ENCODE data around the gene GRB10. TPM values are rescaled to one million over a fixed set of nuclear protein-coding genes. Genes with fewer than 3 reads are reported as not detected.
A peak's percentile ranks its signal among the peaks of the same experiment; 100 is the strongest.

GRB10 gene
- total and polyA plus RNA-seq, 4 donors, result 42.2 to 50.6 (median 50.0) TPM

GRCh38 chr7:50560865-50561351 lies 221.8 kb downstream of the GRB10 start:
- Histone ChIP-seq H3K9me3 (ENCODE audit: control insufficient read depth, insufficient read depth, low read length) (no peaks in the 10 kb centered on the region), H3K4me1 (ENCODE audit: control insufficient read depth, insufficient read depth, low read length) (peaks cover 10% of the 10 kb centered on the region), H3K36me3 (ENCODE audit: control insufficient read depth, insufficient read depth, low read length) (no peaks in the 10 kb centered on the region), H3K27me3 (ENCODE audit: control insufficient read depth, insufficient read depth, low read length) (no peaks in the 10 kb centered on the region), H3K27ac (ENCODE audit: low read depth, low read length) (no peak overlapping the region), H3K4me3 (ENCODE audit: low read depth, low read length) (no peak overlapping the region)
- peak in 2 of 6 donors; percentile 21 to 29 for DNase-seq (ENCODE audit: low read depth in 4 of 6, low spot score in 6 of 6)
- 11% methylated on average over 4 of the region's 9 CpGs for WGBS (ENCODE audit: insufficient coverage)

- WGBS (ENCODE audit: insufficient coverage), result 83% methylated on average over 7 of the region's 7 CpGs
- H3K36me3 ChIP-seq (ENCODE audit: control insufficient read depth, insufficient read depth, low read length), result no peaks in the 10 kb centered on the region
- no peak overlapping the region for H3K27ac ChIP-seq (ENCODE audit: low read depth, low read length)
- H3K4me3 ChIP-seq (ENCODE audit: low read depth, low read length), result no peak overlapping the region
- H3K4me1 ChIP-seq (ENCODE audit: control insufficient read depth, insufficient read depth, low read length), result peaks cover 10% of the 10 kb centered on the region
- H3K9me3 ChIP-seq (ENCODE audit: control insufficient read depth, insufficient read depth, low read length), result no peaks in the 10 kb centered on the region
- no peaks in the 10 kb centered on the region for H3K27me3 ChIP-seq (ENCODE audit: control insufficient read depth, insufficient read depth, low read length)
- peak in 1 of 6 donors; percentile 47 for DNase-seq (ENCODE audit: low read depth in 4 of 6, low spot score in 6 of 6)
Measured at GRCh38 chr7:50559881-50560280, 222.8 kb downstream of the GRB10 start.

GRCh38 chr7:50558294-50559053 lies 224.2 kb downstream of the GRB10 start:
- H3K4me3 ChIP-seq (ENCODE audit: low read depth, low read length), result no peak overlapping the region
- H3K36me3 ChIP-seq (ENCODE audit: control insufficient read depth, insufficient read depth, low read length), result no peaks in the 10 kb centered on the region
- no peaks in the 10 kb centered on the region for H3K9me3 ChIP-seq (ENCODE audit: control insufficient read depth, insufficient read depth, low read length)
- H3K27me3 ChIP-seq (ENCODE audit: control insufficient read depth, insufficient read depth, low read length), result no peaks in the 10 kb centered on the region
- peaks cover 10% of the 10 kb centered on the region for H3K4me1 ChIP-seq (ENCODE audit: control insufficient read depth, insufficient read depth, low read length)
- H3K27ac ChIP-seq (ENCODE audit: low read depth, low read length), result no peak overlapping the region
- DNase-seq (ENCODE audit: low read depth in 4 of 6, low spot score in 6 of 6), result no peak
- no CpG with 5 or more reads among the region's 5 CpGs for WGBS (ENCODE audit: insufficient coverage)

GRCh38 chr7:50557099-50557498 lies 225.6 kb downstream of the GRB10 start:
- no peak overlapping the region for H3K27ac ChIP-seq (ENCODE audit: low read depth, low read length)
- peaks cover 10% of the 10 kb centered on the region for H3K4me1 ChIP-seq (ENCODE audit: control insufficient read depth, insufficient read depth, low read length)
- H3K36me3 ChIP-seq (ENCODE audit: control insufficient read depth, insufficient read depth, low read length), result no peaks in the 10 kb centered on the region
- no peak for DNase-seq (ENCODE audit: low read depth in 4 of 6, low spot score in 6 of 6)
- no peaks in the 10 kb centered on the region for H3K27me3 ChIP-seq (ENCODE audit: control insufficient read depth, insufficient read depth, low read length)
- no peaks in the 10 kb centered on the region for H3K9me3 ChIP-seq (ENCODE audit: control insufficient read depth, insufficient read depth, low read length)
- no CpG with 5 or more reads among the region's 2 CpGs for WGBS (ENCODE audit: insufficient coverage)
- no peak overlapping the region for H3K4me3 ChIP-seq (ENCODE audit: low read depth, low read length)

DNA sequence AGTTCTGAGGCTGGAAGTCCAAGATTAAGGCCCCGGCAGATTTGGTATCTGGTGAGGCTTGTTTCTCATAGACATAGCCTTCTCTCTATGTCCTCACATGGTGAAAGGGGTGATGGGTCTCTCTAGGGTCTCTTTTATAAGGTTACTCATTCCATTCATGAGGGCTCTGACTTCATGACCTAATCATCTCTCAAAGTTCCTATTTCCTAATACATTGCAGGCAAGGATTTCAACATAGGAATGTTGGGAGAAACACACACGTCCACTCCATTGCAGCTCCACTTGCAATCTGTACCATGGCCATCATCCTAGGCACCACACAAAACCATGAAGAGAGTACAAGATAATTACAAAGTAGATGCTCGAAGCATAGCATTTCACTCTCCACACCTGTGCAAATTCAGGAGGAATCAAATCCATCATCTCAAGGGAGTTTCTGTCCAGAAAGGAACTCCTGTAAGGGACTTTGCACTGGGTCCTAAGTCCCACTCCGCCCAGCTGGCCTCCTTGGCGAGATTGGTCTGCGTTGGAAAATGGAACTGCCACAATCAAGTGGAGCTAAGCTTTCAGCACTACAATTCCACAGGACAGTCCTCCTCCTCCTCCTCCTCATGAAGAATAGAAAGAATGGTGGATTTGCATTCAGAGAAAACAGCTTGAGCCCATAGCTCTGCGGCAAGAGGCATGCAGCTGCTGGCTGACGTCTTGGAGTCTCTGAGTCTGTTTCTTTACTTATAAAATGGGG lies 226.3 kb downstream of the GRB10 start:
- no peak overlapping the region for H3K4me3 ChIP-seq (ENCODE audit: low read depth, low read length)
- no peak for DNase-seq (ENCODE audit: low read depth in 4 of 6, low spot score in 6 of 6)
- WGBS (ENCODE audit: insufficient coverage), result 72% methylated on average over 5 of the region's 8 CpGs
- H3K9me3 ChIP-seq (ENCODE audit: control insufficient read depth, insufficient read depth, low read length), result no peaks in the 10 kb centered on the region
- H3K27me3 ChIP-seq (ENCODE audit: control insufficient read depth, insufficient read depth, low read length), result no peaks in the 10 kb centered on the region
- H3K27ac ChIP-seq (ENCODE audit: low read depth, low read length), result no peak overlapping the region
- H3K36me3 ChIP-seq (ENCODE audit: control insufficient read depth, insufficient read depth, low read length), result no peaks in the 10 kb centered on the region
- peaks cover 10% of the 10 kb centered on the region for H3K4me1 ChIP-seq (ENCODE audit: control insufficient read depth, insufficient read depth, low read length)

GRCh38 chr7:50555594-50556140 lies 227.0 kb downstream of the GRB10 start:
- Histone ChIP-seq H3K4me3 (ENCODE audit: low read depth, low read length) (no peak overlapping the region), H3K36me3 (ENCODE audit: control insufficient read depth, insufficient read depth, low read length) (no peaks in the 10 kb centered on the region), H3K27ac (ENCODE audit: low read depth, low read length) (no peak overlapping the region), H3K9me3 (ENCODE audit: control insufficient read depth, insufficient read depth, low read length) (no peaks in the 10 kb centered on the region), H3K27me3 (ENCODE audit: control insufficient read depth, insufficient read depth, low read length) (no peaks in the 10 kb centered on the region), H3K4me1 (ENCODE audit: control insufficient read depth, insufficient read depth, low read length) (peaks cover 4% of the 10 kb centered on the region)
- no peak for DNase-seq (ENCODE audit: low read depth in 4 of 6, low spot score in 6 of 6)
- WGBS (ENCODE audit: insufficient coverage), result 91% methylated on average over 6 of the region's 9 CpGs

- DNase-seq (ENCODE audit: low read depth in 4 of 6, low spot score in 6 of 6), result no peak
- WGBS (ENCODE audit: insufficient coverage), result 89% methylated on average over 10 of the region's 14 CpGs
- no peak overlapping the region for H3K4me3 ChIP-seq (ENCODE audit: low read depth, low read length)
- no peaks in the 10 kb centered on the region for H3K4me1 ChIP-seq (ENCODE audit: control insufficient read depth, insufficient read depth, low read length)
- H3K27me3 ChIP-seq (ENCODE audit: control insufficient read depth, insufficient read depth, low read length), result no peaks in the 10 kb centered on the region
- H3K9me3 ChIP-seq (ENCODE audit: control insufficient read depth, insufficient read depth, low read length), result no peaks in the 10 kb centered on the region
- no peaks in the 10 kb centered on the region for H3K36me3 ChIP-seq (ENCODE audit: control insufficient read depth, insufficient read depth, low read length)
- no peak overlapping the region for H3K27ac ChIP-seq (ENCODE audit: low read depth, low read length)
Measured at GRCh38 chr7:50554431-50555322, 228.0 kb downstream of the GRB10 start.

DNA sequence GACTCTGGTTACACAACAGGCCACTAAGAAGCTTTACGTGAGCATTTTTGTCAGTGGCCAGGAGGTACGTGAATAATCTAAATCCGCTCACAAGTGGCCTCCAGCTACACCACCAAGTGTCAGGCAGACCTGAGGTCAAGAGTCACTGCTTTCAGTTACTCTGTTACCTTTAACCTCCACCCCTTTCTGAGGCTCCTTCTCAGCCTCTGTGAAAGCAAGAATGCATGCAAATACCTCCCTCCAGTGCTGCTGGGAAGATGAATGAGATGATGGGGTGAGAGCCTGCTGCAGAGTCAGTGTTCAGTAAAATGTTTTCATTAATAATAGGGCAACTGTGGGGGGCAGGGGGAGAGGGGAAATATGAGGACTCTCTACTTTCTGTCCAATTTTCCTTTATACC lies 228.7 kb downstream of the GRB10 start:
- H3K27me3 ChIP-seq (ENCODE audit: control insufficient read depth, insufficient read depth, low read length), result no peaks in the 10 kb centered on the region
- no peaks in the 10 kb centered on the region for H3K36me3 ChIP-seq (ENCODE audit: control insufficient read depth, insufficient read depth, low read length)
- 33% methylated on average over 3 of the region's 3 CpGs for WGBS (ENCODE audit: insufficient coverage)
- H3K4me3 ChIP-seq (ENCODE audit: low read depth, low read length), result no peak overlapping the region
- no peaks in the 10 kb centered on the region for H3K4me1 ChIP-seq (ENCODE audit: control insufficient read depth, insufficient read depth, low read length)
- no peaks in the 10 kb centered on the region for H3K9me3 ChIP-seq (ENCODE audit: control insufficient read depth, insufficient read depth, low read length)
- no peak for DNase-seq (ENCODE audit: low read depth in 4 of 6, low spot score in 6 of 6)
- no peak overlapping the region for H3K27ac ChIP-seq (ENCODE audit: low read depth, low read length)

DNA sequence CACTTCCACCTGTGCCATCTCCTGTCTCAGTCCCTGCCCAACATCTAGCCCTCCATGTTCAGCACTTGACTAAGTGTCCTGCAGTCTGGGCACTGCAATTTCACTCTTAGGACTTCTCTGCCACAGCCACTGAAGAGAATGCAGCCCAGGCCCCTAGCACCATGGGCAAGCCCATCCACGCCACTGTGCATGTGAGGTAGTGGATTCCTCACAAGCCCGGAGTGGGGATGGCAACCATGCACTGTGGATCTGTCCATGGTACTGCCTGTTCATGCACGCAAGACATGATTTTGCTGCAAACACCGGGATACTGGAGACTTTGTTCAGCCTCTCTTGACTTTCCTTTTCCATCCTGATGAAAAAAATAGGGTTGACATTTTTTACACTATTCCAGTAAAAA lies 229.8 kb downstream of the GRB10 start:
- no peaks in the 10 kb centered on the region for H3K36me3 ChIP-seq (ENCODE audit: control insufficient read depth, insufficient read depth, low read length)
- no peak overlapping the region for H3K27ac ChIP-seq (ENCODE audit: low read depth, low read length)

More for the DNA sequence above, 229.8 kb downstream of the GRB10 start:
- 51% methylated on average over 3 of the region's 4 CpGs for WGBS (ENCODE audit: insufficient coverage)
- Histone ChIP-seq H3K4me3 (ENCODE audit: low read depth, low read length) (no peak overlapping the region), H3K9me3 (ENCODE audit: control insufficient read depth, insufficient read depth, low read length) (no peaks in the 10 kb centered on the region), H3K4me1 (ENCODE audit: control insufficient read depth, insufficient read depth, low read length) (no peaks in the 10 kb centered on the region), H3K27me3 (ENCODE audit: control insufficient read depth, insufficient read depth, low read length) (no peaks in the 10 kb centered on the region)
- DNase-seq (ENCODE audit: low read depth in 4 of 6, low spot score in 6 of 6), result peak in 1 of 6 donors; percentile 62

Measured in spinal cord (tissue), 10 donors.